Naive B cell (primary cell): ENCODE measurements around the gene ARMCX2. TPM values are rescaled to one million over a fixed set of nuclear protein-coding genes. Genes with fewer than 3 reads are reported as not detected.
A peak's percentile ranks its signal among the peaks of the same experiment; 100 is the strongest.
"Not testable (repeated sequence)": the region's sequence is repeated elsewhere in the genome, so short reads cannot be mapped to it uniquely, and the experiment has no call there.

Experiments used
- ATAC-seq, 2 donors: fragments of 150-1000 bp; cut with Tn5 transposase; 2 replicates each; pipeline ENCODE4 v1.10.0; 2021; ENCODE audit warnings: low read depth in 2 of 2, mild to moderate bottlenecking in 2 of 2, moderate library complexity in 2 of 2
- DNase-seq: peaks from one replicate; pipeline ENCODE4 v3.0.0; 2022
- H3K27ac Mint-ChIP-seq, 6 donors: one replicate each; pipeline ENCODE4 v1.8.0; 2020 to 2022; ENCODE audit warnings: mild to moderate bottlenecking in 6 of 6, mixed read lengths in 6 of 6, moderate library complexity in 5 of 6, inconsistent platforms in 2 of 6
- H3K27me3 Mint-ChIP-seq, 3 donors: one replicate each; pipeline ENCODE4 v1.8.0; 2021 to 2022; ENCODE audit warnings: mixed read lengths in 3 of 3, mild to moderate bottlenecking in 1 of 3
- H3K36me3 Mint-ChIP-seq, 2 donors: one replicate each; pipeline ENCODE4 v1.8.0; 2020 to 2022; ENCODE audit warnings: mixed read lengths in 2 of 2, inconsistent platforms in 1 of 2, mild to moderate bottlenecking in 1 of 2
- H3K4me1 Mint-ChIP-seq, 3 donors: one replicate each; pipeline ENCODE4 v1.8.0; 2020 to 2022; ENCODE audit warnings: mixed read lengths in 3 of 3, inconsistent platforms in 1 of 3, mild to moderate bottlenecking in 1 of 3, moderate library complexity in 1 of 3
- H3K4me3 Mint-ChIP-seq, 8 donors: one replicate each; pipeline ENCODE4 v1.8.0; 2020 to 2022; ENCODE audit warnings: mild to moderate bottlenecking in 8 of 8, mixed read lengths in 8 of 8, moderate library complexity in 8 of 8, inconsistent platforms in 2 of 8
- H3K9me3 Mint-ChIP-seq, 7 donors: one replicate each; pipeline ENCODE4 v1.8.0; 2020 to 2022; ENCODE audit warnings: mixed read lengths in 7 of 7, mild to moderate bottlenecking in 5 of 7, inconsistent platforms in 2 of 7, moderate library complexity in 1 of 7
- polyA plus RNA-seq, 6 donors: library from polyadenylated mRNA; unstranded; fragments of 300-500 nt; fragmentation: Illumina TruSeq; gene quantifications; one replicate each; pipeline ENCODE4 v1.2.3, GENCODE V29; 2021; ENCODE audit warnings: low read depth in 6 of 6

The ARMCX2 gene
- polyA plus RNA-seq, 6 donors from 2014 or later: 1.9 to 5.0 (median 3.3) TPM

DNA sequence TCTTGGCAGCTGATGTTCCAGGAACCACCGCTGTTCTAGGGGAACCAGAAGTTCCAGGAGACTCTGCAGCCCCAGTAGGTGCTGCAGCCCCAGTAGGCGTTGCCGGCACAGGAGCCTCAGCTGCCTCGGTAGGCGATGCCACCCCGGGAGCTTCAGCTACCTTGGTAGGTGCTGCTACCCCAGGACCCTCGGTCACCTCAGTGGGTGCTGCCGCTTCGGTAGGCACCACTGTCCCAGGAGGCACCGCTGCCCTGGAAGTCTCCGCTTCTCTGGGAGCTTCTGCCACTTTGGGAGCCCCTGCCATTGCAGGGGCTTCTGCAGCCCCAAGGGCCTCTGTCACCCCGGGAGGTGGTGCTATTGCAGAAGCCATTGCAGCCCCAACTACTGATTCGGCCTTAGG, 2.8 kb downstream of the ARMCX2 start:
- no peak for ATAC-seq
- no peak overlapping the region for H3K4me3 Mint-ChIP-seq
- no peak for DNase-seq
- peaks cover 0 to 7% of the 10 kb centered on the region in 2 donors for H3K36me3 Mint-ChIP-seq
- H3K4me1 Mint-ChIP-seq: peaks cover 13 to 14% (median 13%) of the 10 kb centered on the region in 3 donors
- H3K27ac Mint-ChIP-seq: no peak overlapping the region
- H3K9me3 Mint-ChIP-seq: no peaks in the 10 kb centered on the region
- peaks cover 0 to 15% (median 0%) of the 10 kb centered on the region in 3 donors for H3K27me3 Mint-ChIP-seq

DNA sequence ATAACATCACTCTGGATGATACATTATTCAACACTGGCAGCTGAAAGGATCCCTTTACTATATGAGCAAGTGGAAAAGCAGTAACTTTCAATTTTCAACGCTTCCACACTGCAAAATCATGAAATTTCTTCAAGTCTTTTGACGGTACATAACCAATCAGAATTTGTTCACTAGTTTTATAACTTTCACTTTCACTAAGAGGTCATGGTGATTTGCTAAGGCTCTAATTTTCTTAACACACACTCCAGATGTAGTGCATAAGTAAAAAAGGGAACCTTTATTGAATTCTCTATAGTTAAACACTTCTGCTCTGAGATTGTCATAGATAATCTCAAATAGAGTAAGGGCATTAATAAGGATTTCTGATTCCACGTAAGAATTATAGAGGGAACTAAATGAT, 4.1 kb downstream of the ARMCX2 start:
- H3K9me3 Mint-ChIP-seq: no peaks in the 10 kb centered on the region
- H3K4me3 Mint-ChIP-seq: peak overlapping the region; percentile 6 to 68 (median 46)
- peaks cover 13 to 14% (median 13%) of the 10 kb centered on the region in 3 donors for H3K4me1 Mint-ChIP-seq
- peak; percentile 53 for ATAC-seq
- peaks cover 0 to 7% of the 10 kb centered on the region in 2 donors for H3K36me3 Mint-ChIP-seq
- DNase-seq: no peak
- peaks cover 0 to 8% (median 0%) of the 10 kb centered on the region in 3 donors for H3K27me3 Mint-ChIP-seq
- peak overlapping the region in 3 of 6 donors; percentile 39 to 45 (median 41) for H3K27ac Mint-ChIP-seq

DNA sequence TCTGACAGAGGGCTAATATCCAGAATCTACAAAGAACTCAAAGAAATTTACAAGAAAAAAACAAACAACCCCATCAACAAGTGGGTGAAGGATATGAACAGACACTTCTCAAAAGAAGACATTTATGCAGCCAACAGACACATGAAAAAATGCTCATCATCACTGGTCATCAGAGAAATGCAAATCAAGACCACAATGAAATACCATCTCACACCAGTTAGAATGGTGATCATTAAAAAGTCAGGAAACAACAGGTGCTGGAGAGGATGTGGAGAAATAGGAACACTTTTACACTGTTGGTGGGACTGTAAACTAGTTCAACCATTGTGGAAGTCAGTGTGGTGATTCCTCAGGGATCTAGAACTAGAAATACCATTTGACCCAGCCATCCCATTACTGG, 11.9 kb downstream of the ARMCX2 start:
- not testable (repeated sequence) for H3K9me3 Mint-ChIP-seq, DNase-seq, H3K4me1 Mint-ChIP-seq, H3K4me3 Mint-ChIP-seq, H3K27me3 Mint-ChIP-seq, H3K27ac Mint-ChIP-seq, ATAC-seq, H3K36me3 Mint-ChIP-seq

DNA sequence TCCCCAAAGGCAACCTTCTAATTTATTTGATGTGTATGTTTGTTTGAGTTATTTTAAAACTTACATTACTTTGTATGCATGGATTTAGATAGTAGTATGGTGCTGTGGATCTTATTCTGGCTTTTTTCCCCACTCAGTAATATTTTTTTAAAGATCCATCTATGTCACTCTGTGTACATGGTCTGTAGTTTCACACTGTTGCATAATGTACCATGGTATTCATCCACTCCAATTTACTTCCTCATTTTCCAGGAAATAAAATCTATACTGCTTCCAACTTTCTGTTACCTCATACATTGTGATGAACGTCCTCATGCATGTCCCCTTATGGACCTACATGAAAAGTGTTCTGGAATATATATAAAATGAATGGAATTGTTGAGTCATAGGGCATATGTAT, 17.6 kb downstream of the ARMCX2 start:
- Mint-ChIP-seq H3K9me3 (peaks cover 0 to 4% (median 0%) of the 10 kb centered on the region in 7 donors), H3K4me1 (peaks cover 0 to 5% (median 4%) of the 10 kb centered on the region in 3 donors), H3K27ac (no peak overlapping the region), H3K27me3 (no peaks in the 10 kb centered on the region), H3K36me3 (no peaks in the 10 kb centered on the region), H3K4me3 (no peak overlapping the region)
- no peak for ATAC-seq
- no peak for DNase-seq

DNA sequence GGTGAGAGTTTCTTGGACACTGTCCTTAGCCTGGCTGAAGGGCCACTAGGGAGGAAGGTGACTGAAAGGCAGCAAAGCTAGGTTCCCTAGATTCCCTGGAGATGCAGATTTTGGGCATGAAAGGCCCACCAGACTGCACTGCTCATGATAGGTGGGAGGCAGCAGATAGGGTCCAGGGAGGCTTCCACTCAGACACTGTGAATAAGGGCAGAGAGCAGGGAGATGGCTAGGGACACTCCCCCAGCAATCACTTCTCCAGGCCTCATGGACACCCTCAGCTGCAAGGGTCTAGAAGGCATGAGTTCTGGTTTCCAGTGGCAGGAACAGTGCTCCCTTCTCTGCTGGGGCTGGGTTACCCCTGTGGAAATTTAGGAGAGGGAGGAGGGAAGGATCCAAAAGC, 20.1 kb downstream of the ARMCX2 start:
- ATAC-seq: no peak
- Mint-ChIP-seq H3K27me3 (no peaks in the 10 kb centered on the region), H3K36me3 (no peaks in the 10 kb centered on the region), H3K9me3 (peaks cover 0 to 4% (median 0%) of the 10 kb centered on the region in 7 donors), H3K4me1 (peaks cover 0 to 5% (median 4%) of the 10 kb centered on the region in 3 donors), H3K4me3 (no peak overlapping the region), H3K27ac (no peak overlapping the region)
- no peak for DNase-seq

DNA sequence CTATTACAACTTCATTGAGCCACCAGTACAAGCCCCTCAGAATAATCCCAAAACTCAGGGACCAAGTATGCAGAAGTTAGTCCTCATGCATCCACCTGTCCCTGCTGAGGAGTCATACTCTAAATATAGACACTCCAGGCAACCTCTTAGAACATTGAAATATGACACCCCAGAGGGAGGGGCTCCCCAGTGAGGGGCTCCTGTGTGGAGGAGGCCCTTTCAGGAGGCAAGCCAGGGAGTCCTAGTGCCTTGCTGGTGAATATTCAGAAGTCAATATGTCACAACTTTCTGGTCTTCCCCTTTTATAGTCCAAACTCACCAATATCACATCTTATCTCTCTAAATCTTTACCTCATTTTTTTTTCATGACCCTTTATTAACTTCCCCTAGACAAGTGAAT, 40.3 kb downstream of the ARMCX2 start:
- Mint-ChIP-seq H3K4me3 (peak overlapping the region in 1 of 8 donors; percentile 100), H3K9me3 (peaks cover 0 to 4% (median 0%) of the 10 kb centered on the region in 7 donors), H3K27me3 (no peaks in the 10 kb centered on the region), H3K4me1 (peaks cover 14 to 37% (median 27%) of the 10 kb centered on the region in 3 donors), H3K27ac (peak overlapping the region in 2 of 6 donors; percentile 2 to 59), H3K36me3 (peaks cover 0 to 8% of the 10 kb centered on the region in 2 donors)
- DNase-seq (no peak), ATAC-seq (no peak)

DNA sequence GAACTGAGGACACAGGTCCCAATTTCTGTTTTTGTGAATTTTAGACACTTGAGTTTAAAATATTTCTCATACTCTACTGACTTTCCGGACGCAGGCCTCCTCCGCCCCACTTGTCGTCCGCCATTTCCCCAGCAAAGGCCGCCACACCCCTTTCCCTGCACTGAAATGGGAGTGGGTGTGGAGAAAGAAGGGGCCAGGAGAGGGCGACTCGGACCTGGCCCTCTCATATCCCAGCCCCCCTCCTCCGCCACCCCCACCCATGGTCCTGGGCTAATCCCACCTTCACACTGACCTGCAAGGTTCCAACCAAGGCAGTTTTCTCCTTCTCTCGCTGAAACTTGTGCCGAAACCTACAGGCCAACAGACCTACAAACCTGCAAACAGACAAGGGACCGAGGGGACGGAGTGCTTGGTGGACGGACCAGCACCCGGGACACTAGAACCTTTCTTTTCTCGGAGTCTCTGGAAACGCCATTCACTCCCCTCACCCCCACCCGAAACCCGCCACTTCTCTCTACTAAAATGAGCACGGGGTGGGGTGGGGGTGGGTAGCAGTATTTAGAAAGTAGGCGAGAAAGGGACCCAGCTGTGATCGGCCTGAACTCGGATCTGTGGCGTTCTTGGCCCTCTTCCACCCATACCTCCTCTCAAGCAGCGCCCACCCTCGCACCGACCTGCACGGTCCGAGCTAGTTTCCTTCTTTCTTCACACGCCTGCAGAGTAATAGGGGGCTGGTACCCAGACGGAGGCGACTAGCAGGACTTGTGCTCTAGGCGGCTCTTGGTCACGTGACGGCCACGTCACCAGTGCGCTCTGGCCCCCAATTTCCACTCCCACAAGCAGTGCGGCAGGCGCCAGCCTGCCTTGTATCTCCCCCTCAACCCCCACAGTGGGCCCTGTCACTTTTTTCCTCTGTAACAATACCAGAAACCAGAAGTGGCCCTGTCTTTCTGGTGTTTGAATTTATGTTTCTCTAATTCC, 42.1 kb downstream of the ARMCX2 start, which contains the start of gene ARMCX6:
Gene ARMCX6, minus strand, starts transcription at position 790 of the 981 bp plus-strand sequence. CDS start 1,380 bp downstream, outside the sequence.
- Mint-ChIP-seq H3K27me3 (no peaks in the 10 kb centered on the region), H3K36me3 (no peaks in the 10 kb centered on the region), H3K4me3 (peak within 1 kb of the TSS; percentile 82 to 98 (median 94)), H3K27ac (peak within 1 kb of the TSS; percentile 85 to 99 (median 97)), H3K4me1 (peaks cover 0 to 20% (median 9%) of the 10 kb centered on the region in 3 donors), H3K9me3 (peaks cover 0 to 4% (median 0%) of the 10 kb centered on the region in 7 donors)
- ATAC-seq (peak; percentile 93 to 96), DNase-seq (peak; percentile 72)

DNA sequence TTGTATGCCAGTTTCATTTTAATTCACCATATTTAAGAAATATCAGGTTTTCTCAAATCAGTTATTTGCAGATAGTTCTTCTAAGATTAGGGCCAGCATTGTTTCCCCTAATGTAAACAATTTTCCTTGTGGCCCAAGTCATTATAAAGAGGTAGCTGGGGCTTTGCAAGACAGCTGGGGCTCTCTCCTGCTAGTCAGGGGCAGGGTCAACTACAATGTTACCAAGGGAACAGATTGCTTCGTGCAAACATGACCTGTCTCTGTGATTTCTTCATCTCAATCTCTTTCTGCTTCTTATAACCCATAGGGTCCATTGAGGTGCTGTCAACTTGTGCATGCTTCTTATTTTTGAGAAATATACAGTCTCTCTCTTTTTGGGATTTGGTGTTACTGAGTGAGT, 53.9 kb downstream of the ARMCX2 start:
- Mint-ChIP-seq H3K27ac (no peak overlapping the region), H3K27me3 (peaks cover 4 to 14% (median 4%) of the 10 kb centered on the region in 3 donors), H3K9me3 (peaks cover 0 to 3% (median 0%) of the 10 kb centered on the region in 7 donors), H3K4me3 (no peak overlapping the region), H3K4me1 (no peaks in the 10 kb centered on the region), H3K36me3 (no peaks in the 10 kb centered on the region)
- no peak for ATAC-seq
- DNase-seq: no peak

Other genes with a start within 250 kb of the ARMCX2 start
- gene ARMCX4, start 174.4 kb downstream of the ARMCX2 start, polyA plus RNA-seq: 1 to 10 TPM in 3 of 6 donors, under 1 TPM in 3; 0.27 to 3.5 (median 1.7) TPM
- 1 to 10 TPM in 1 of 6 donors, under 1 TPM in 4, not detected in 1; 0.12 to 1.1 (median 0.25) TPM for gene ARMCX1, start 109.3 kb downstream of the ARMCX2 start, polyA plus RNA-seq
- gene ARMCX6, start 41.9 kb downstream of the ARMCX2 start, polyA plus RNA-seq: 10 to 100 TPM; 29.4 to 58.0 (median 53.3) TPM
- 10 to 100 TPM; 16.3 to 28.0 (median 21.0) TPM for gene ARMCX3, start 36.7 kb downstream of the ARMCX2 start, polyA plus RNA-seq